GM23248 (cell line): ENCODE measurements around the gene TMEM72.

Experiments
- EZH2 ChIP-seq: fragments of 200-600 bp; sonication (generic); IDR thresholded peaks from 2 replicates; pipeline ENCODE4 v1.6.1; 2018; ENCODE audit warnings: antibody characterized with exemption, mild to moderate bottlenecking; ENCODE audit not compliant: insufficient read depth, poor library complexity, severe bottlenecking
- EZH2phosphoT487 ChIP-seq: fragments of 200-600 bp; sonication (generic); IDR thresholded peaks from 2 replicates; pipeline ENCODE4 v1.6.1; 2018; ENCODE audit warnings: antibody characterized with exemption, moderate library complexity, mild to moderate bottlenecking, low read depth; ENCODE audit not compliant: insufficient read depth

GRCh38 chr10:44977287-44978212 lies 66.4 kb downstream of the TMEM72 start:
- no peak for TF ChIP-seq EZH2
- no peak for TF ChIP-seq EZH2phosphoT487
